Ovary (tissue), 9 donors: Measurements from ENCODE around the gene SUCLA2. TPM values are rescaled to one million over a fixed set of nuclear protein-coding genes. Genes with fewer than 3 reads are reported as not detected.

Source experiments
- DNase-seq, 5 donors: peaks; one replicate each; pipeline ENCODE4 v3.0.0-alpha.2; 2019 to 2020
- H3K27ac ChIP-seq, 2 donors: fragments of 200-600 bp; one replicate each; pipeline versions ENCODE4 v1.5.1 to v1.8.0; 2019 to 2022
- H3K27me3 ChIP-seq: fragments of 200-600 bp; one replicate; pipeline ENCODE4 v1.8.0; 2022
- H3K36me3 ChIP-seq: fragments of 200-600 bp; sonication (generic); one replicate; pipeline ENCODE4 v1.5.1; 2019
- H3K4me1 ChIP-seq: one replicate; pipeline ENCODE4 v1.8.1; 2013; ENCODE audit warnings: mild to moderate bottlenecking, moderate library complexity; ENCODE audit not compliant: insufficient read depth
- H3K4me3 ChIP-seq: fragments of 200-600 bp; sonication (generic); one replicate; pipeline ENCODE4 v1.5.1; 2017
- H3K9me3 ChIP-seq, 2 donors: fragments of 200-600 bp in 1 of 2; sonication (generic) in 1 of 2; one replicate each; pipeline versions ENCODE4 v1.5.1 to v1.8.1; 2013 to 2019; ENCODE audit warnings: mild to moderate bottlenecking in 1 of 2, moderate library complexity in 1 of 2
- EP300 ChIP-seq: sonication (generic); formaldehyde crosslinking; IDR thresholded peaks from one replicate; pipeline ENCODE4 v1.6.1; 2017; ENCODE audit warnings: antibody characterized with exemption
- POLR2A ChIP-seq: fragments of 450-650 bp; IDR thresholded peaks from one replicate; pipeline ENCODE4 v1.6.1; 2017; ENCODE audit warnings: antibody characterized with exemption, mild to moderate bottlenecking, moderate library complexity
- WGBS, 3 donors: extraction: QIAGEN DNeasy Blood & Tissue Kit in 1 of 3; methylation state at CpG; one replicate each; pipeline versions ENCODE4 v1.1.5 to v1.1.7; 2013 to 2017; 5-methylcytosine and 5-hydroxymethylcytosine counted together
- intact Hi-C, 4 donors: fragments of 100-400 bp; cut with DNase I; formaldehyde crosslinking; loops; one replicate each; pipeline versions ENCODE4 v1.11.0 to v1.15.1; 2022 to 2023
- polyA plus RNA-seq, 2 donors: library from polyadenylated mRNA; stranded (reverse); fragments of 200-250 nt in 1 of 2; fragments of 350-450 nt in 1 of 2; fragmentation: Illumina TruSeq in 1 of 2; extraction: RNeasy Lipid Tissue Mini Kit (QIAGEN cat#74804) in 1 of 2; gene quantifications; one replicate each; pipeline ENCODE4 v1.2.3, GENCODE V29; 2013 to 2014
- total RNA-seq, 7 donors: library from RNA; depleted of rRNA in 2 of 7; stranded (reverse); fragments of >200 nt in 2 of 7; fragmentation: NEBNext Ultra II Directional in 3 of 7; extraction: Animal tissue kit (Norgen Biotek cat#: 25700) in 3 of 7; gene quantifications; one replicate each; pipeline versions ENCODE4 v1.1.0 to v1.2.4, GENCODE V29; 2016 to 2023
- TF ChIP-seq, protein P1 (sequence below), 3 donors: fragments of 450-650 bp in 2 of 3; fragments of 200-600 bp in 1 of 3; IDR thresholded peaks; one replicate each; pipeline versions ENCODE4 v1.5.1 to v1.8.0; 2016 to 2022; ENCODE audit warnings: antibody characterized with exemption in 3 of 3, mild to moderate bottlenecking in 1 of 3
- donor health status: DM: no; HTN: no; CAD: no; lungs with moderate emphysema.
- donor health status: DM: no; HTN: no; CAD: no.
- donor health status: Bipolar disorder and iron deficiency.
- donor health status: DM: yes; HTN: yes; CAD: no.
- donor health status: DM: no; HTN: no; CAD: no.
- donor health status: DM: yes; HTN: yes; CAD: no.

The SUCLA2 gene
- total and polyA plus RNA-seq, 9 donors, result 26.3 to 43.8 (median 35.3) TPM

DNA sequence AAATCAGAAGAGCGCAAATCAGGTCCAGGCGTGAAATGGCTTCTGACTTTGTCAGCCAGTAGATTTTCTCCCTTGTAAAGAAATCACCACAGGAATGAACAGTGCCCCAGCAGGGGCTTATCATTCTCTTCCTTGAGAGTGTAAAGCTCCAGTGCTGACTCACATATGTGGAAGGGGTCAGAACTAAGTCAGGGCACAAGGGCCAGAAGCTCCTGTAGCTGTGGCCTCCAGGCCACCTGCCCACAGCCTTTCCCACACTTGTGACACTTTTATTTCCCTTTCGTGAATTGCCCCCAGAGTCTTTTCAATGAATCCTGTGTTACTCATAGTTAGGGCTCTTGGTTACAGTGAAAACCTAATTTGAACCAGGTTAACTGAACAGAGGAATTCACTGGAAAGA lies 99.6 kb downstream of the SUCLA2 start:
- TF ChIP-seq, protein P1, sequence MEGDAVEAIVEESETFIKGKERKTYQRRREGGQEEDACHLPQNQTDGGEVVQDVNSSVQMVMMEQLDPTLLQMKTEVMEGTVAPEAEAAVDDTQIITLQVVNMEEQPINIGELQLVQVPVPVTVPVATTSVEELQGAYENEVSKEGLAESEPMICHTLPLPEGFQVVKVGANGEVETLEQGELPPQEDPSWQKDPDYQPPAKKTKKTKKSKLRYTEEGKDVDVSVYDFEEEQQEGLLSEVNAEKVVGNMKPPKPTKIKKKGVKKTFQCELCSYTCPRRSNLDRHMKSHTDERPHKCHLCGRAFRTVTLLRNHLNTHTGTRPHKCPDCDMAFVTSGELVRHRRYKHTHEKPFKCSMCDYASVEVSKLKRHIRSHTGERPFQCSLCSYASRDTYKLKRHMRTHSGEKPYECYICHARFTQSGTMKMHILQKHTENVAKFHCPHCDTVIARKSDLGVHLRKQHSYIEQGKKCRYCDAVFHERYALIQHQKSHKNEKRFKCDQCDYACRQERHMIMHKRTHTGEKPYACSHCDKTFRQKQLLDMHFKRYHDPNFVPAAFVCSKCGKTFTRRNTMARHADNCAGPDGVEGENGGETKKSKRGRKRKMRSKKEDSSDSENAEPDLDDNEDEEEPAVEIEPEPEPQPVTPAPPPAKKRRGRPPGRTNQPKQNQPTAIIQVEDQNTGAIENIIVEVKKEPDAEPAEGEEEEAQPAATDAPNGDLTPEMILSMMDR (IDR thresholded peaks at IDR 0.05), result no peak
- TF ChIP-seq POLR2A (no peak), EP300 (no peak)
- intact Hi-C loops, result no loop called here
- H3K27me3 ChIP-seq, result no peaks in the 10 kb centered on the region
- H3K36me3 ChIP-seq, result no peaks in the 10 kb centered on the region
- no peak overlapping the region for H3K27ac ChIP-seq
- no peaks in the 10 kb centered on the region for H3K4me1 ChIP-seq
- WGBS, 3 donors, result 90 to 94% (median 92%) methylated on average over 3 of the region's 3 CpGs
- DNase-seq, result no peak
- no peaks in the 10 kb centered on the region for H3K9me3 ChIP-seq
- no peak overlapping the region for H3K4me3 ChIP-seq

DNA sequence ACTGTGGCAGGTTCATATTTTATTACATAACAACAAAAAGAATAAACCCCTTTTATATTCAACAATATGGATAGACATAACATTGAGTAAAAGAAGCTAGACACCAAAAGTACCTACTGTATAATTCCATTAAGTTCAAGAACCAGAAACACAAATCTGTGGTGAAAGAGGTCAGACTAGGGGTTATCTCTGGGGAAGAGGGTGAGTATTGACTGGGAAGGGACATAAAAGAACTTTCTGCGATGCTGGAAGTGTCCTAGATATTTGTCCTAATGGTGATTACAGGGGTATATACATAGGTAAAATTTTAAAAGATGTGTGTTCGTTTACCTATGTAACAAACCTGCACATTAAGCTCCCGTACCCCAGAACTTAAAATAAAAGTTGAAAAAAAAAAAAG lies 103.0 kb downstream of the SUCLA2 start:
- intact Hi-C loops, result no loop called here
- Histone ChIP-seq H3K36me3 (no peaks in the 10 kb centered on the region), H3K27me3 (no peaks in the 10 kb centered on the region), H3K4me3 (no peak overlapping the region), H3K27ac (no peak overlapping the region), H3K9me3 (no peaks in the 10 kb centered on the region), H3K4me1 (no peaks in the 10 kb centered on the region)
- TF ChIP-seq POLR2A, result no peak
- no peak for TF ChIP-seq EP300
- TF ChIP-seq, protein P1 (IDR thresholded peaks at IDR 0.05), result no peak
- 75 to 93% (median 82%) methylated on average over 3 of the region's 3 CpGs for WGBS, 3 donors
- DNase-seq, result no peak

DNA sequence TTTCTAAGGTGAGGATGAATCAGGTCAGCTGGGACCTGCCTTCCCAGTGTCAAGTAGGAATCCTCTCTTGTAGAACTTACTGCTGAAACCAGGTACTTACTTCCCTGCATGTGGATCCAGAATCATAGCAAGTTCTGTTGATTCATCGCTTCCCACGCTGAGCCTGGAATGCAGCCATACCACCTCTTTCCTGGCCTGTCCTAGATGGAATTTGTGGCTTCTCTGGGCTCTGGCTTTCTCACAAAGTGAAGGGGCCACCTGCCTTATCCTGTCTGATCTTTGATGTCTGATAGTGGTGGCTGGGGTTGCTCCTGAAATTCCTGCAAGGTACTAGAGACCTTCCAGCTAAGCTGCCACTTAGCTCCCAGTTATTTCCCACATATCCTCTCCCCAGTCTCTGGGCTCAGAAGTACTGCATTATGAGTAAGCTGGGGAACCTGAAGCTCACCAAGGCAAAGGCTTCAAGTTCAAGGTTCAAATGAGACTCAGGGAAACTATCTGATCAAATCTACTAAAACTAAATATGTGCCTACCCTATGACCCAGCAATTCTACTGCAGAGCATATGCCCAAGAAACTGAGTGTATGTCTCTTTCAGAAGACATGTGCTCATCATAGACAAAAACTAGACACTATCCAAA lies 103.5 kb downstream of the SUCLA2 start:
- Histone ChIP-seq H3K27ac (no peak overlapping the region), H3K9me3 (no peaks in the 10 kb centered on the region), H3K27me3 (no peaks in the 10 kb centered on the region), H3K36me3 (no peaks in the 10 kb centered on the region), H3K4me1 (no peaks in the 10 kb centered on the region), H3K4me3 (no peak overlapping the region)
- TF ChIP-seq POLR2A, result no peak
- no peak for TF ChIP-seq EP300
- TF ChIP-seq, protein P1 (IDR thresholded peaks at IDR 0.05), result no peak
- DNase-seq, result no peak
- WGBS, 3 donors, result 68 to 75% (median 69%) methylated on average over 2 of the region's 2 CpGs
- intact Hi-C loops, result no loop called here

DNA sequence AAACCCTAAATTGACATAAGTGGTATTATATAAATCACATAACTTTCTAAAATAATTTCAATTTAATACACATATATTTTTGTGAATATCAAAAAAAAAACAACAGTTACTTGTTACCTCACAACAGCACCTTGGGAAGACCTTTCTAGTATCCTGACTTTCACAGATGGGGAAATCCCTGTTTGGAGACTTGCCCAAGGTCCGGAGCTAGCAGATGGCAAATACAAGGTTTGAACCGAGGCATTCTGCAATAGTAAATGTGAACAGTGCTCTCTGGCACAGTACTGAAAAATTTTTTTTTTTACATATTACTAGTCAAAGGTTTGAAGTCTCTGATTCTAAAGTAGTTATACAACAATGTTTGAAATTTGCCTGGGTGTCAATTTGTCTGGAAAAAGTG lies 104.5 kb downstream of the SUCLA2 start:
- Histone ChIP-seq H3K36me3 (no peaks in the 10 kb centered on the region), H3K4me1 (no peaks in the 10 kb centered on the region), H3K4me3 (no peak overlapping the region), H3K9me3 (no peaks in the 10 kb centered on the region), H3K27ac (no peak overlapping the region), H3K27me3 (no peaks in the 10 kb centered on the region)
- DNase-seq, result no peak
- intact Hi-C loops, result no loop called here
- WGBS, 3 donors, result 14 to 27% (median 22%) methylated on average over 2 of the region's 2 CpGs
- TF ChIP-seq, protein P1 (IDR thresholded peaks at IDR 0.05), result no peak
- TF ChIP-seq POLR2A (no peak), EP300 (no peak)
